CD1c-positive myeloid dendritic cell (primary cell): Measurements from ENCODE around the gene COMMD7.
A peak's percentile ranks its signal among the peaks of the same experiment; 100 is the strongest.
"Not testable (repeated sequence)": the region's sequence is repeated elsewhere in the genome, so short reads cannot be mapped to it uniquely, and the experiment has no call there.

Source experiments
- DNase-seq: peaks from one replicate; pipeline ENCODE4 v3.0.0-alpha.2; 2016; ENCODE audit errors: extremely low spot score

Gene COMMD7

DNA sequence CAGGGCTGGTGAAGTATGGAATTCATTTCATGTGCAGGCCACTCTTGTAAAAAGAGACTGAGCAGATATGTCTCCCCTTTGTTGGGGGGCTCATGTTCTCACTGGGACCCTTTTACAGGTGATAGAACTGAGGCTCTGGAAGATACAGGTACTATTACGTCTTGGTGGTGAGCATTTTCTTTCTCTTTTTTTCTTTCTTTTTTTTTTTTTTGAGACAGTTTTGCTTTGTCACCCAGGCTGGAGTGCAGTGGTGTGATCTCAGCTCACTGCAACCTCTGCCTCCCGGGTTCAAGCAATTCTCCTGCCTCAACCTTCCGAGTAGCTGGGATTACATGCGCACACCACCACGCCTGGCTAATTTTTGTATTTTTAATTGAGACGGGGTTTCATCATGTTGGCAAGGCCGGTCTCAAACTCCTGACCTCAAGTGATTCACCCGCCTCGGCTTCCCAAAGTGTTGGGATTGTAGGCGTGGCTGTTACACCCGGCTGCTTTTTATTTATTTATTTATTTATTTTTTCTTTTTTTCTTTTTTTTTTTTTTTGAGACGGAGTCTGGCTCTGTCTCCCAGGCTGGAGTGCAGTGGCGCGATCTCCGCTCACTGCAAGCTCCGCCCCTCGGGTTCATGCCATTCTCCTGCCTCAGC lies 22.1 kb upstream of the COMMD7 start:
- not testable (repeated sequence) for DNase-seq

DNA sequence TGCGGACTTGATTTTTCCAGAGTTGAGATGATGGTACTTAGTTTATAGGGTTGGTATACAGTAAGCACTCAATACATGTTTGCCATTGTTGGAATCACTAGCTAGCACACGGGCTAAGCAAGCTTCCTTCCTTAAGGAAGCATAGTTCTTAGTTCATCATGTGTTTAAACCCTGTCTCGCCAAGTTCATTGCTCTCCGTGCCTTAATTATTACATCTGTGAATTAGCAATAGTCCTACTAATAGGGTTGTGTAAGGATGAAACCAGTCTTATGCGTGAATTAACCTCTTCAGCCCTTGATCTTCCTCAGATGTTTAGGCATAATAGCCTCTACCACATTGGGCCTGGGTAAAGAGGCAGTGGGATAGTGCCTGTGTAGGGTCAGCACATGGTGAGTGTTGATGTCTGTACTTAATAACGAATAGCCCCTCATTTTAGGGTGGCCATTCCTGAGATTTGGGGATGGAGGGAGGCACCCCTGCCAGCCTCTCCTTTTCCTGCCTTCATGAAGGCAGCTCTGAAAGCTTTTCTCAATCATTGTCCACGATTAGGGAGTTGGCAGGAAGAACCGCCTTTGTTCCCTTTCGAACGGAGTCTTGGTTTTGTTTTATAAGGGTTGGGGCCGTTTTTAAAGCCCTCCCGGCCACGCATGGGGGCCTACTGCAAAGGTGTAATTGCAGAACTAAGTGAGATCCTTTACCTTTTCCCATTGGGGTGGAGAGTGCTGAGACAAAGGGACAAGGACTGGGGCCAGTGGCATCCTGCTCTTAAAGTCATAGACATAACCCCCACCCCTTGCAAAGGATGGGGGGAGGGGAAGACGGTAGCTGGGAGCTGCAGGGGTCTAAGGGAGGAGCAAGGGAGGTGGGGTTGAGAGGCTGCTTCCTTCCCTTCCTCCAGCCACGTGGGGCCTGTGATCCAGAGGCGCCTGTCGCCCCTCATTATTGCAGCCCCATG lies 21.0 kb upstream of the COMMD7 start:
- DNase-seq = no peak

DNA sequence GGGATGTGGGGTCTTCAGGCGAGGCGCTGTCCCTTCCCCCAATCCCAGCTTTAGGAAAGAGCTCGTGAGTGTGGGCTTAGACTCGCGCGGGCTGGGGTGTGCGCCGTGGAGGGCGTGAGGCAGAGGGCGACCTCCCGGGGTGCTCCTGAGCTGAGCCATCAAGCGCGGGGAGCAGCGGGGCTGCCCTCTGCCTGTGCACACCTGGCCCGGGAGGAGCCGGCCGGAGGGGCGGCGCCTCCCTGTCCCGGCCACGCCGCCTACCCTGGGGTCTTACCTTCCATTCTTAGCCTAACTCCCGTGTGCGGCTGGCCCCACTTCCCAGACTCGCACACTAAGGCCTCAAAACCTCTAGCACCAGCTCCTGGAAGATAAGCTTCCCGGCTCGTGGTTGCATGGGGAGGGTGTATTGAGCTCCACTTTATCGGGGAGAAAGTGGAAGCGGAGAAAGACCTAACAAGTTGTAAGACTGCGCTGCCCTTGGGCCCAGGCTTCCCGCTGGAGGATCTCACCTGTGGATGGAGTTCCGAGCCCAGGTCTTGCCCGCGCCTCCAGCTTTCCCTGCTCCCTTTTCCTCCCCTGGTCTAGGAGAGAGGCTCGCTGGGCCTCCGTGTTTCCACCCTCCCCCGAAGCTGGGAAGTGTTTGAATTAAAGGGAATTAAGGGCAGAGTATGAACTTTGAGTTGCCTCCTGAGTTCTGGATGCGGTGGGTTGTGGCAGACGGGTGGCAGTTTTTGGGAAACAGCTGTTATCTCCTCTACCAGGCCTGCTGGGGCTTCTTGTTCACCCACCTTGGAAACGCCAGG lies 20.1 kb upstream of the COMMD7 start:
- no peak for DNase-seq

DNA sequence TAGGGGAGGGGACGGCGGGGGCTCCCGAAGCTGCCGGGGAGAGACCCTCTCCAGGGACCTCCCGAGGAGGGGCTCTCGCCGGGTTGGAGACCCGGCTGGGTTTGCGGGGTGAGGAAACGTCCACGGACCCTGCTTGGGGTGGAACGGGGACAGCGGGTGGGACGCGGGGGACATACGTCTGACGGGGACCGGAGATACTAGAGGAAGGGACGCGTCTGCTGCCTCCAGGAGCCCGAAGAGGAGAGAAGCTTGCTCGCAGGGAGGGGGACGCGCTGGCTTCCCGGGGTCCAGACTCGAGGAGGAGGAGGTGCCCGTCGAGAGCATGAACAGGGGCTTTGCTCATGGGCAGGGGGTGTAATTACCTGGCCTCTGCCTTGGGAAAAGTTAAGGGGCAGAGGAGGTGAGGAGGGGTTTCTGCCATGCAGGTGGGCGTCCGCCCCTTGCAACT lies 19.5 kb upstream of the COMMD7 start:
- peak; percentile 10 for DNase-seq

DNA sequence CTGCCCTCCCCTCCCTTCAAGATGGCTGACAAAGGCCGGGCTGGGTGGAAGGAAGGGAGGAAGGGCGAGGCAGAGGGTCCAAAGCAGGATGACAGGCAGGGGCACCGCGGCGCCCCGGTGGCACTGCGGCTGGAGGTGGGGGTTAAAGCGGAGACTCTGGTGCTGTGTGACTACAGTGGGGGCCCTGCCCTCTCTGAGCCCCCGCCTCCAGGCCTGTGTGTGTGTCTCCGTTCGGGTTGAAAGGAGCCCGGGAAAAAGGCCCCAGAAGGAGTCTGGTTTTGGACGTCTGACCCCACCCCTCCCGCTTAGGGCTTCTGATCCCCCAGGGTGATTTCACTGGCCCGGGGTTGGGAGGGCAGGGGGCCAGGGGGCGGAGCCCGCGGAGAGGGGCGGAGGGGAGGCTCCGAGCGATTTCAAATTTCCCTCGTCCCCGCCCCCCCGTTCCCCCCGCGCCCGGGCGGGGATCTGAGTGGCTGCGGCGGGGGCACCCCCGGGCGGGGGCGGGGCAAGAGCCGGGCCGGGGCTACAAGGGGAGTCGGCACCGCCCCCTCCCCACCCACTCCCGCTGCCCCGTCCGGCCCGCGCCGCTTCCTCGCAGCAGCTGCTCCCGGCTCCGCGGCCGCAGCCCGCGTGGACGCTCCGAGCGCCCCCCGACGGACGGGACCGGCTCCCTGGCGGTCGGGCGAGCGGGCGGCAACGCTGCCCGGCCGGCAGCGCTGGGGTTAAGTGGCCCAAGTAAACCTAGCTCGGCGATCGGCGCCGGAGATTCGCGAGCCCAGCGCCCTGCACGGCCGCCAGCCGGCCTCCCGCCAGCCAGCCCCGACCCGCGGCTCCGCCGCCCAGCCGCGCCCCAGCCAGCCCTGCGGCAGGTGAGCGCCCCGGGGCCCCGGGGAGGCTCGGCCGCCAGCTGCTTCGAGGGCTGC lies 18.8 kb upstream of the COMMD7 start, which contains the start of gene DNMT3B:
Gene DNMT3B (plus strand): TSS at position 555 of the 923 bp plus-strand sequence. CDS start 17,939 bp downstream, outside the sequence.
- peak; percentile 65 for DNase-seq

DNA sequence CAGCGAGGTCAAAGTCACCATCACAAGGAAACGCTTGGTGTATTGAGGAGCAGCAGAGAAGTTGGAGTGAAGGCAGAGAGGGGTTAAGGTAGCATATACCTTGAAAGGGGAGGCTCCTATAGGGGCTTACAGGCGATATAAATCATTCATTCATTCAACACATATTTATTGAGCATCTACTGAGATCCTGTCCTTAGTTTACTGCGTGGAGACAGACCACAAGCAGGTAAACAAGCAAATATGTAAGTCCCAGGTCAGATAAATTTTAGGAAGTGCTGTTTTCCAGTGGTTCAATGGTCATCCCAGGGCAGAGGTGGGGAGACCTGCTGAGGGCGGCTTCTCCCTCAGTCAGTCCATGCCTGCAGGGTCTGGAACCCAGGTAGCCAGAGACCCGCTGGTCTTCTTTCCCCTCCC lies 18.2 kb upstream of the COMMD7 start:
- DNase-seq = no peak

DNA sequence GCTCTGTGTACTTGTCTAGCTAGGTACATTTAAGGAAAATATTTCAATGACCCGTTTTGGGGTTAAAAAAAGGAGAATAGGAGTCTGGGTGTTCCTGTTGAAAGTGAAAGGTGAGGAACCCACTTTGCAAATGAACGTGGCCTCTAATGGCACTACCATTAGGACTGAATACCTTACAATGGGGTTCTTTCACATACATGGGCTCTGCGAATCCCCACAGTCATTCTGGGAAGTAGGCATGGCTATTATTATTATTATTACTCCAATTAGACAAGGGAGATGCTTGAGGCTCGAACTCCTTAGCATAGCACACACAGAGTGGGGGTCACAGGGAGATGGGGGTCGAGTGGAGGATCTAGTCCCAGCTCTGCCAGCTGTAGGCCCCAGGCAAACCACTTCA lies 12.9 kb upstream of the COMMD7 start:
- DNase-seq = no peak

DNA sequence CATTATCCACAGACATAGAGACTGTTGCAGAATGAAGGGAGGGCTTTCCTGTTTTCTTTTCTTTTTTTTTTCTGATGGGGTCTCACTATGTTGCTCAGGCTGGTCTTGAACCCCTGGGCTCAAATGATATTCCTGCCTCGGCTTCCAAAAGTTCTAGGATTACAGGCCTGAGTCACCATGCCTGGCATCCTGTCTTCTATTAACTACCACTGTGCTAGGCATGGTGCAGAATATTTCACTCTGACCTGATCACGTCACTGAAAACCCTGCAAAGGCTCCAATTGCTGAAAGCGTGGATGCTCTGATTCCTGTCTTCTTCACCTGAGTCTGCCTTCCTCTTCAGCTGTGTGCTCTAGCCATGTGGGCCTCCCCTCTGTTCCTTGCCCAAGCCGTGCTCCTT lies 10.5 kb upstream of the COMMD7 start:
- no peak for DNase-seq

DNA sequence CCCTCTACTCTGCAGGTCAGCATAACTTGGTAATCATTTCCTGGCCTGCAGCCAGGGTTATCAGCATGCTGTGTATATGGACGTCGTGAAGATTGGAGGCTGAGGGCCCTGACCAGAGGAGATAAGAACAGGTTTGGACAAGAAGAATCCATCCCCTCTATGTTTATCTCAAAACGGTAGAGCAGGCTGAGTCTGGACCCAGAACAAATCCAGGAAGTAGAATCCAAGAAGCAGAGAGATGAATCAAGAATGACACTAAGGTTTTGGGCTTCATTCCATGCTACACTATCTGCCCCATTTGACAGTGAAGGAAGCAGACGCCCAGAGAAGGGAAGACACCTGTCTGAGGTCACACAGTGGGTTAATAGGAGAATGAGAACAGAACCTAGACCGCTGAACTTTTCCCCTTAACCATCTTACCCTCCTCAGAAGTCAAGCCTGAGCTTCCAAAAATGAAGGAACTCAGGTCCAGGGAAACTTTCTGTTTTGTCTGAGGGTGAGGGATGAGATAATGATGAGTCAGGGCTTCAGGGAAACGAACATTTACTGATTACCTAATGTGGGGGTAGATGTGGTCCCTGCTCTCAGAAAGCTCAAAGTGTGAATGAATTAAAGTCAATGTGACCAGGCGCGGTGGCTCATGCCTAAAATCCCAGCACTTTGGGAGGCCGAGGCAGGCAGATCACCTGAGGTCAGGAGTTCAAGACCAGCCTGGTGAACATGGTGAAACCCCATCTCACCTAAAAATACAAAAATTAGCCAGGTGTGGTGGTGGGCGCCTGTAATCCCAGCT lies 9.4 kb upstream of the COMMD7 start:
- DNase-seq = no peak

DNA sequence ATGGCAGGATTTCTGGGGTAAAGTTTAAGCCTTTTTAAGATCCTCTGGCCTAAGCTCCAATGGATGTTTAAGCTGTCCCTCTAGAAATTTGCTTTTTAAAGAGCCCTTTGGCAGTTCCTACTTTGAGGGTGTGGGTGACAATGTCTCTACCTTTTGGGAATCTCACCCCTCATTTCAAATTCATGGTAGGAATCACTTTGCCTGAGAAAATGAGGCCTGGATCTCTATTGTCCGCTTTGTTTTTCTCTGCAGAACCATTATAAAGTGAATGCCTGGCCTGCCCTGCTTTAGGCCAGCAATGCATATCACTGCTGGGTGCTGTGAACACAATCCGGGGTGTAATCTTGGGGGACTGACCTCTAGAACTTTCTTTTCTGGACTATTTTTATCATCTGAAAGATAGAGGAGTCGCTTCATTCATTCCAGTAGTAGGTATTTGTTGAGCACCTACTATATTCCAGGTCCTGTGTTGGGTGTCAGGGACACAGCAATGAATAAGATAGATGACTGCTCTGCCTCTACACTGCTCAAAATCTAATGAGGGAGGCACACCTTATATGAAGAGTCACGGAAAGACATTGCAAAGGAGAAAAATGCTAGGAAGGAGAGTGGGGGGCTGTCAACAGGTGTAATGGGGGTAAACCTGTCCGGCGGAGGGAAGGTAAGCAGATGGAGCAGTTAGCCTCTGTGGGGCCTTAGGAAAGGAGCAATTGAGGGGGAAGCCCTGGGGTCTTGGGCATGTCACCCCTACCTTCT lies 8.6 kb upstream of the COMMD7 start:
- no peak for DNase-seq

DNA sequence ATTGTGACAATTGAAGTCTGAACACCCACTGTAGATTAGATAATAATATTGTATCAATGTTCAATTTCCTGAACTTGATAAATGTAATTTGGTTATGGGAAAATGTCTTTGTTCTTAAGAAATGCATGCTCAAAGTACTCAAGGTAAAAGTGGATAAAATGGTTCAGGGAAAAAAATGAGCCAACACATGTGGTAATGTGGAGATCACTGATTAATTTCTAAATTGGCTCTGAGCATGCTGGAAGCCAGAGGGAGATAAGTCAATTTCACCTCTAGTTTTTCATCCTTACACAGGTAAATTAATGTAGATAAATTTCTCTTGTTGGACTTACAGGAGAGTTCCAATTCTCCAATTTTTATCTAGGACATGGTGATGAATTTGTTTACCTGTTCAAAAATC lies 8.0 kb upstream of the COMMD7 start:
- DNase-seq = no peak

DNA sequence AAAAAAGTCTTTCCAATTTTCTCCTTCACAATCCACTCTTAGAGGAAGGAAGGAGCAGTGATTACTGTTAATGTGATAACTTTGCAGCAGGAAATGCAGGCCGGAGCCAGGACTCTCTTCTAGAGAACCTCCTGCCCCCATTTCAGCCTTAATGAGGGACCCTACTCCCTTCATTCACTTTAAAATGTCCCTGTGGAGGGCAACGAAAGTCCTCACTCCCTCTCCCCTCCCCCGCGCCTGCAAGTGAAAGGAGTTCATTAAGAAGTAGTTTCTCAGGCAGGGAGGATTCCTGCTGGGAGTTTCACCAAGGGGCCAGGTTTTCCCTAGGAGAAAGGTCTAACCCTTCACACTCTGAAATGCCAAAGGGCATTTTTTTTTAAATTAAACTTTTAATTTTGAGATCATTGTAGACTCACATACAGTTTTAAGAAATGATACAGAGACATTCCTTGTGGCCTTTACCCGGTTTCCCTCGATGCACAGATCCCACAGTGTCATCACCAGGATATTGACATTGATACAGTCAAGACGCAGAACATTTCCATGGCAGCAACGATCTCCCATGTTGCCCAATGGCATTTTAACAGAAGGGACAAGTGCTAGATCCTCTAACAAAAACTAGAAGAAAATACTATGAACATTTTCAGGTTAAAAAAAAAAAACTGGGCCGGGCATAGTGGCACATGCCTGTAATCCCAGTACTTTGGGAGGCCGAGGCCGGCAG lies 6.8 kb upstream of the COMMD7 start:
- no peak for DNase-seq

DNA sequence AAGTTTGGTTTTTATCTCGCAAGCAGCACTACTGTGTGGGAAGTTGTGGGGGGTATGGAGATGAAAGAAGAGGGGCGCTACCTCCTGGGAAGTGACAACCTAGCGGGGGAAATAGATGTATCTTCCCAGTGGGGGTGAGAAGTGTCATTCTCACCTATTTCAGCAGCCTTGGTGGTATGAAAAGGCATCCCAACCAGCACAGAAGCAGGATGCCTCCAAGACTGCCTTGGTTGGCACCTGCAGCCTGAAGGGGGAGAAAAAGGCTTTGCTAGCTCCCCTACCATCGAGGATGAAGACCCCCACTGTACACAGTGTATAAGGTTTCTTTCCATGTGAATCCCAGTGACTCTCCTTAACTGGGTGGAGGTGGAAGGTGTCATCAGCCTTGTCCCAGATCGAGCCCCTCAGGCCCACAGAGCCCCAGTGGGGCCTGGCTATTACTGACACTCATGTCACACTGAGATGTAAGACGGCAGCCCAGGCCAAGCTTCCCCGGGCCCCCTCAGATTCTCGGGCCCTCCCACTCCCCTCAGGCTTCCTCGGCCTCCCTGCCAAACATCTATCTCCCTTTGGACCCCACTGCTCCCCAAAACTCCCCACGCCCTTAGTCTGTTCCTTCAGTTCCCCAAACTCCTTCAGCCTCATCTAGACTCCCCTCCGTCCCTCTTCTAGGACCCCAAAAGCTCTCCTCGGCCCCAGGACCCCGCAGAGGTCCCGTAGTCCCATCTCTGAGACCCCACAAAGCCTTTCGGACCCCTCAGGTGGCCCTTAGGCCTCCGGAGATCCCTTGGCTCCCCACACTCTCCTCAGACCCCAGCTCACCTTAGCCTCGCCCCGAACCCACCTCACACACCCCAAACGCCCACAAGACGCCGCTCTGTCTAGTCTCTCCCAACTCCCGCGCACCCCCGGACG lies 688 bp downstream of the COMMD7 start:
- no peak for DNase-seq

DNA sequence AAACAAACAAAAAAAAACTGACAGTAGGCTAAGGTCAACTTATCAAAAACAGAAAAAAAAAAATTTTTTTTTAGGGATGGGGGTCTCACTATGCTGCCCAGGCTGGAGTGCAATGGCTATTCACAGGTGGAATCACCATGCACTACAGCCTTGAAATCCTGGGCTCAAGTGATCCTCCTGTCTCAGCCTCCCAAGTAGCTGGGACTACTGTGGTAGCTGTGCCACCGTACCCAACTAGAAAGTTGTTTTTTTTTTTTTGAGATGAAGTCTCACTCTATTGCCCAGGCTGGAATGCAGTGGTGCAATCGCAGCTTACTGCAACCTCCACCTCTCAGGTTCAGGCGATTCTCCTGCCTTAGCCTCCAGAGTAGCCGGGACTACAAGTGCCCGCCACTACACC lies 2.1 kb downstream of the COMMD7 start:
- no peak for DNase-seq

DNA sequence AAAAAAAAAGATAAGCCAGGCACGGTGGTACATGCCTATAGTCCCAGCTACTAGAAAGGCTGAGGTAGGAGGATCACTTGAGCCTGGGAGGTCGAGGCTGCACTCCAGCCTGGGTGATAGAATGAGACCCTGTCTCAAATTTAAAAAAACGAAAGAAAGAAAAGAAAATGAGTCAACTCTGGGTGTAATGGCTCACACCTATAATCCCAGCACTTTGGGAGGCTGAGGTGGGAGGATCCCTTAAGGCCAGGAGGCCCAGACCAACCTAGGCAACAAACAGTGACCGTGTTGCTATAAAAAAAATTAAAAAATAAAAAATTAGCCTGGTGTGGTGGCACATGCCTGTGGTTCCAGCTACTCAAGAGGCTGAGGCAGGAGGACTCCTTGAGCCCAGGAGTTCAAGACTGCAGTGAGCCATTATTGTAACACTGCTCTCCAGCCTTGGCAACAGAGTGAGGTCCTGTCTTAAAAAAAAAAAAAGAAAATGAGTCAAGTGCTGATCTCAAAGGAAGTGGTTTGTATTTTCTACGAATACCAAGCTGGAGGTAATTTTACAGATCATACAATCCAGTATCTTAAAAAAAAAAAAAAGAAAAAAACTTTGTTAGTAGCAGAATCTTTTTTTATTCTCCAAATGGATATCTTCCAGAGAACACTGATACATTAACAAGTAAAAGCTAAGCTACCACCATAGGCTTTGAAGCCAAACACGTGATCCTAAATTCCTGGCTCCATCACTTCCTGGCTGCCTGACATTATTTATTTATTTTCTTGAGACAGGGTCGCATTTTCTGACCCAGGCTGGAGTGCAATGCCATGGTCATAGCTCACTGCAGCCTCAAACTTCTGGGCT lies 5.7 kb downstream of the COMMD7 start:
- DNase-seq = peak; percentile 15

DNA sequence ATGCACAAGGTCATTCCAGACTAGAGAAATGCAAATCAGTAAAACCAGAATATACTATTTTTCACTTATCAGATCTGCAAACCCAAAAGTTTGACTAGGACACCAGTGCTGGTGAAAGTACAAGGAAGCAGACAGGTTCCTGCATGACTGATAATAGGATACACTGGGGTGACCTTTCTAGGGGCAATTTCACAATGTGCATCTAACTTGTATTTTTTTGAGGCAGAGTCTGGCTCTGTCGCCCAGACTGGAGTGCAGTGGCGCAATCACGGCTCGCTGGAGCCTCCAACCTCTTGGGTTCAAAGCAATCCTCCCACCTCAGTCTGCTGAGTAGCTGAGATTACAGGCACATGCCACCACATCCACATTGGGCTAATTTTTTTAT lies 11.4 kb downstream of the COMMD7 start:
- DNase-seq = peak; percentile 42

DNA sequence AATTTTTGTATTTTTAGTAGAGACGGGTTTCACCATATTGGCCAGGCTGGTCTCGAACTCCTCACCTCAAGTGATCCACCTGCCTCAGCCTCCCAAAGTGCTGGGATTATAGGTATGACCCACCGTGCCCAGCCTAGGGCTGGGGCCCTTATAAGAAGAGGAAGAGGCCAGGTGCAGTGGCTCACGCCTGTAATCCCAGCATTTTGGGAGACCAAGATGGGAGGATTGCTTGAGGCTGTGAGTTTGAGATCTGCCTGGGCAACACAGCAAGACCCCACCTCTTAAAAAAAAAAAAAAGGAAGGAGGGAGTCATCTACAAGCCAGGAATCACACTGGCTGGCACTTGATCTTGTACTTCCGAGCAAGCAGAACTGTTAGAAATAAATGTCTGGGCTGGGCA lies 13.9 kb downstream of the COMMD7 start:
- DNase-seq = not testable (repeated sequence)
